KG1 (cell line): ENCODE measurements around the gene EPYC.
A peak's percentile ranks its signal among the peaks of the same experiment; 100 is the strongest.

Experiments
- DNase-seq: peaks from one replicate; lab custom pipeline; 2025; lab: John Stamatoyannopoulos, UW

EPYC gene

DNA sequence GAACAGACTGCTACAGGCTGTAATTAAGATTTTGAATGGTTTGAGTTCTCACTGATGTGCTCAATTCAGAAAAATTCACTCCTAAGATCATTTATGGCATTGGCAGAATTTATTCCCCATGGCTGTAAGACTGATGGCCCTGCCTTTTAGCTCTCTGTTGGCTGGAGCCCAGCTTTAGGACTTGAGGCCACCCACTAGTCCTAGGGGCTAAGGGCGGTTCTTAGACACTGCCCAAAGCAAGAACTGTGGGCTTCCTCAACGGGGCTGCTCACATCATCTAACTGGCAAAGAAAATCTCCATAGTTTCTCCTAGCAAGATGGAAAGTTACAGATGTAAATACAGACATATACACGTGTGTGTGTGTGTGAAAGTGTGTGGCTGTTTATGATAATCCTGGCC lies 46.4 kb downstream of the EPYC start:
- no peak for DNase-seq

DNA sequence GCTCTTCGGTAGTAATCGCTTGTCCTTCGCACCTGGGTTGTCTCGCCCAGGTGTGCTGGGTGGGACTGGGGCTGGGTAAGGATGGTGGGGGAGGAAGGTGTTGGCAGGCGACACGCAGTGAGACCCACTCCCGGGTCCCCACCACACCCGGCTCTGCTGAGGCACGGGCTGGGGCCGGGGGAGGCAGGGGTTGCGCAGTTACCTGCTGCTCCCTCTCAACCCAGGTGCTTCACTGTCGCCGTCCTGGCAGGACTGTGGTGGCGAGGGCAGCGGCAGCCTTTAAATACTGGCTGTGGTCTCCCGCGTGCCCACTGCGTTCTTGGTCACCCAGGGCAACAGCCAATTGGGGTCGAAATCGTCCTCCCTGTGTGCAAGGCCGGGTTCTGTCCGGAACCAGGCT lies 49.9 kb downstream of the EPYC start, which contains the start of gene CCER1:
CCER1 (minus strand) TSS at position 256 of the 400 bp plus-strand sequence. CDS start 434 bp downstream, outside the sequence.
- DNase-seq = no peak

DNA sequence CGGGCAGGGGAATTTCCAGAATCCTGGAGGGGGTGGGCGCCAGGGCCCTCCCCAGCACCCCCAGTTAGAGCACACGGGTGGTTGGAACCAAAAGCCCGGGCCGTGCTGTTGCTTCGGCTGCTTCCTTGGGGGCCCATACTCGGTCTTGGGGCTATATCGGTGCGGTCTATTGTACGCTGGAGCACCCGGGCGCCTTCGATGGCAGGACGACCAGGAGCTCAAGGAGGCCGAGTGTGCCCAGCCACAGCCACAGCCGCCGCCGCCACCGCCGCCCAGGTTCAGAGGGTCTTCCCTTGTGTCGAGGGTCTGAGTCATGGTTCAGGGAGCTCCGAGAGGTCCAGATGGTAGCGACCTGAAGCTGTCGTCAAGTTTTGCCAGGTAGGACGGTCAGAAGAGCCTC lies 50.3 kb downstream of the EPYC start:
- DNase-seq = no peak

DNA sequence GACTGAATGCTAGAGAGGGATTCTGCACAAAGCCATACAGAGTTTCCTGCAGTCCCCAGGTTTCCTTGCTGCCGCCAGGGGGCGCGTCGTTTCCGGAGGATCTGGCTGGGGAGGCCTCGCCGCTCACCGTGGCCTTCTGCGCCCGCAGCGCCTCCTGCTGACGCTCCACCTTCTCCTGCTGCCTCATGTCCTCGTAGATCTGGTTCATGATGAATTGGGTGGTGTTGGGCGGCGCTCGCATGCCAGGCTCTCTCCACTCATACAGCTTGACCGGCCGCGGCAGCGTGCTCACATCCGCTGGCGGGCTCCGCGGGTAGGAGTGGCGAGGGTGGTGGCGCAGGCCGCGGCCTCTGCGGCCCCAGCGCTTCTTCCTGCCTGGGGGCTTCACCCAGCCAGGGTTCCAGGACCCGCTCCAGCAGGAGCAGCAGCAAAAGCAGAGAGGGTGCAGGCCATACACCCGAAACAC lies 50.8 kb downstream of the EPYC start:
- DNase-seq = no peak

DNA sequence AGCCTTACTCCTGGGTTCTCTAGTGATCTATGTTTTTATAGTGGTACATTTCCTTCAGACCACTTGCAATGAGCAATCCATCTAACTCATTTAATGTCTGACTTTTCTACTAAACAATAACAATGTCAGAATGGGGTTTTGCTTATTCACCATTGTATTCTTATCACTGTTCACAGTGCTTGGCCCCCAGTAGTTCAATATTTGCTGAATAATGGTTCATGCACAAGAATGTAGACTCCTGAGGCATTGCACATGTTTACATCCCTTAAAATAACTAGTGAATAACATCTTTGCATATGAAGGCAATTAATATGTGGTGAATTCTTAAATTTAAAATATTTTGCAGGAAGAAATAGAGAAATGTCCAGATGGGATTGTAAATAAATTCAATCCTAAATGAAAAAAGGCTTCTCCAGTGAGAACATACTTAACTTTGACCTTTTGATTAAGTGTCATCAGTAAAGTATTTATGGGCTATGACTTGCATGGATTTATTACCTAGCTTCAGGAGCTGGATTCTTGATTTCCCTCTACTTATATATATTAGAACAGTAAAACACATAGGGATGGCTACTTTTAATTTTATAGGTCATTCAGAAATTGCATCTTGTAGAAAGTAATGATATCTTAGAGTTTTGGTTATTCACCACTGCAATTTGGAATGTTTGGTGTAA lies 53.2 kb downstream of the EPYC start:
- no peak for DNase-seq

DNA sequence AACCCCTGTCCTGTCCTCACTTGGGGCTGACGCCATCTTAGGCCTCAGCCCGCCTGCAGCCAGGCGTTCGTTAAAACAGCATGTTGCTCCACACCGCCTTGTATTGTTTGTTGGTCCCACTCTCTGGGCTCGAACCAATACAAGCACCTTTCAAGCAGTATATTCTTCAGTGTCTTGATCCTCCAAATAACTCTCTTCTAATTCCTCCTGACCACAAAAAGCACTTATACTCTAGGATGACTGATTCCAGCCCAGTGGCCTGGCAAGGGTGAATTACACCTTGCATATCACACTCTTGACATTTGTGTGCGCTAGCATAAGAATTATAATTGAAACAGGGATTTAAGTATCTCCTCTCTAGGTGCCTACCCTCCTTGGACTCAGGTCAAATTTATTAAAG lies 56.9 kb downstream of the EPYC start:
- no peak for DNase-seq

DNA sequence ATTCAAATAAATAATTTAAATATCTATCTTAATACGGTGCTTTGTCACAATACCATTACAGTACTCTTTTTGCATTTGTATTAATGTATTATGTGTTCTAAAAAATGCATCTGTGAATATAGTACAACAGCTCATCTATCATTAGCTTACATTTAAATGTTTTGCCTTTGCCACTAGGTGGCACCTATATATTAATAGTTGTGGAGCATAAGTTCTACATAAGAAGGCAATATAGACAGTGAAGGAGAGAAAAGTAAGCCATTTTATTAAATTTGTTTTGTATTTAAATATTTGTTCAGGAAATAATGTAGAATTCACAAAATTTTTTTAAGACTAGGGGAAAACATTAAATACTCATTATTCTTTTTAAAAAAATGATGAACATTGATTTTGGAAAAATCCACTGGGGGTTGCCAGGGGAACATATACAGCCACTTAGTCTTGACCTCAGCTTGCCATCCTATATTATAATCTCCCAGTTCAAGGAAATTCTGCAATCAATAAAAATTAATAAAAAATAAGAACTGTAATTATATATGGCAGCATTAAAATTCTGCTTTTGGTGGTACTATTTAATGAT lies 59.6 kb downstream of the EPYC start:
- peak; percentile 2 for DNase-seq

DNA sequence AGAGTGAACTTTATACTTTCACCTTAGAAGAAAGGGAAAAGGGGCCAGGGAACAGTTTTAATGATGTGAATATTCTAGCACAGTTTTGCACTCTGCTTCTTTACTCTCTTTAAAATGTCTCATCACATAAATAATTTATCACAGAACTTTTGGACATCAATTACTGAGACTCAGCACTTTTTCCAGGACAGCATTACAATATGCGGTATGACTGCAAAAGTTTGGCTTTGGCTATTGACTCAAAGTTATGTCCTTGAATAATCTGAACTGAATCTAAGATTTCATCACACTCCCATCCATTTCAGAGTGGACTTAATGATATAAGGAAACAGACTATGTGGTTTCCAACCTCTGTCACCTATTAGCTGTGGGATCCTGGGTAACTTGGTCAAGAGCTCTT lies 61.5 kb downstream of the EPYC start:
- no peak for DNase-seq

DNA sequence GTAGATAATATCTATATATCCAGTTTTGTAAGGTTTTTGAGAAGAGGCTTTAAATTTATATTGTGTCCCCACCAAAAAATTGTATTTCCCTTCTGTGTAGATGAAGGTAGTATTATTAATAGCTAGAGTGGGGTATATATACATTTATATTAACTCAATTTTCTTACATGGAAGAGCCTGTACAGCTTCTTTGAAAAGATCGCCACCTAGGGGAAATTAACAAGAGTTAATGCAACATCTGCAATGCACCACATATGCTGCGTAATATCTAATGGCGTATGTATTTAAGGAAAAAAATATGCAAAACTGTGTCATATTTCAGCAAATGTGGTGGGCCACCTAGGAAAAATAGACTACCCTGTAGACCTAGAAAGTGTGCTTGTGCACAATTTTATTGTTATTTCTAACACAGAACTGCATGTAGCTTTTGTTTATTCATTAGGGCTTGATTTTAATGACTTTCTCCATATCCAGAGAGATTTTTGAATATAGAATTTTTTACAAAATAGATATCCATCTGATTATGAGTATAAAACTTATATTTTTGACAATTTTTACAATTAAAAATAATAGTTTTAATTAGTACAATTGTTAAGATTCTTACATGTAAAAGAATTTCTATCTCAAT lies 63.8 kb downstream of the EPYC start:
- peak; percentile 6 for DNase-seq

DNA sequence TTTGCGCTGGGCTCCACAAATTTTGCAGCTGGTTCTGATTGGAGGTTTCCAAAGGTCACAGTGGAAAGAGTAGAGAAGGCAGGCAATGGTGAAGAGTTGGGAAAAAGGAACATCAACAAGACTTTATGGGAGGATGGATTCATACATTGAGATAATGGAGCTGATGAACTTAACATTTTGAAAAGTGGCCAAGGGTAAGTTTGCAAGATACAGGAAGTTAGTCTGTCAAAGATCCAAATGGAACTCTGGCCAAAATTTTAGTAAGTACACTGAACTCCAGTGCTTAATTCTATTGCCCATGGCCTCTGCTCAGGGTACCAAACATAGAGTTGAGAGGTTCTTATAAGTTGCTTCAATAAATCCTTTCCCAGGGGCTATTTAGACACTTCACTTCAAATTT lies 65.4 kb downstream of the EPYC start:
- DNase-seq = no peak

DNA sequence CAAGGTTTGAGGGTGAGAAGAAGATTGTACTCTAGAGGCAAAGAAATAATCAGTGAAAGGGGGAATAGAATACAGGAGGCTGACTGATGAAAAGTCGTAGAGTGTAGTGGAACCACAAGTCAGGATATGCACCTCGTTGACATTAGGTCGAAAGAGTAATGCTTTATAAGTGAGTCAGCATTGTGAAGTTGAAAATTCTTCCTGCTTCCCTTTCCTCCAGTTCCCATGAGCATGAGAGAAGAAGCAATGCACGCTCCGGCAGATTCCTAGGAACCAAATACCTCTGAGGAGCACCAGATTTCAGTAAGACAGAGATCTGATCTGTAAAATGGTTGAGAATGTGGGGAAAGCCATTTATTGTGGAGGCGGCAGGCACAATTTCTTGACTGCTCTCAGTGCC lies 66.3 kb downstream of the EPYC start:
- no peak for DNase-seq

DNA sequence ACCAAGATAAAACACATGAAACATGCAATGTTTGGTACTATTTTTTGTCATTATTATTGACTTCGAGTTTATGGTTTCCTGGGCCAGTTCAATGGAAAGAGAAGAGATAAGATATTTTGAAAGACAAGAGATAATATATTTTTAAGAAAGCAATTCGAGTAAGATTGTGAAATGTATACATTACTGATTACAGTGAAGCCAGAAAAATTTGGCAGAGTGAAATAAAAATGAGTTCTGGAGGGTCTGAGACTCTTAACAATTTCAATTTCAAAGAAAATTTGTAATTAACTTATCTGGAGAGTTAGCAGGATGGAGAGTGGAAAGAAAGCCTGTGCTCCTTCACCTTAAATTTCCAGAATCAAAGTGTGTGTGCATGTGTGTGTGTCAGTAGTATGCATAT lies 67.1 kb downstream of the EPYC start:
- DNase-seq = no peak

DNA sequence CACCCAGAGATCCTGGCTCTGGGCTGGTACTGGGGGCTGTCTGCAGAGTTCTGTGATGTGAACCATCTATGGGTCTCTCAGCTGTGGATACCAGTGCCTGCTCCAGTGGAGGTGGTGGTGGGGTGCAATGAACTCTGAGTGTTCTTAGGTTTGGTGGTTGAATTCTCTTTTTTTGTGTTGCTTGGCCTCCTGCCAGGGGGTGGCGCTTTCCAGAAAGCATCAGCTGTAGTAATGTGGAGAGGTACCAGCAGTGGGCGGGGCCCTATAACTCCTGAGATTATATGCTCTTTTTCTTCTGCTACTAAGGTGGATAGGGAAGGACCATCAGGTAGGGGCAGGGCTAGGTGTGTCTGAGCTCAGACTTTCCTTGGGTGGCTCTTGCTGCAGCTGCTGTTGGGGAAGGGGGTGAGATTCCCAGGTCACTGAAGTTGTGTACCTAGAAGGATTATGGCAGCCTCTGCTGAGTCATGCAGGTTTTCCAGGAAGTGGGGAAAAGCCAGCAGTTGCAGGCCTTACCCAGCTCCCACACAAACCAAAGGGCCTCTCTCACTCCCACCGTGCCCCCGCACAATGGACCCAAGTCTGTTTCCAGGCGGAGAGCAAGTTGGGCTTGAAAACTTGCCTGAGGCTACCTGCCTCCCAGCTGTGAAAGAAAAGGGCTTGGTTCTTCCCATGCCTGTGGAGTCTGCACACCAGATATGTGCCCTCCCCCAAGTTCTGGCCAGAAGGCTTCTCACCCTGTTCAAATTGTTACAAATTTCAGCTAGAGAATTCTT lies 68.4 kb downstream of the EPYC start:
- DNase-seq = no peak

DNA sequence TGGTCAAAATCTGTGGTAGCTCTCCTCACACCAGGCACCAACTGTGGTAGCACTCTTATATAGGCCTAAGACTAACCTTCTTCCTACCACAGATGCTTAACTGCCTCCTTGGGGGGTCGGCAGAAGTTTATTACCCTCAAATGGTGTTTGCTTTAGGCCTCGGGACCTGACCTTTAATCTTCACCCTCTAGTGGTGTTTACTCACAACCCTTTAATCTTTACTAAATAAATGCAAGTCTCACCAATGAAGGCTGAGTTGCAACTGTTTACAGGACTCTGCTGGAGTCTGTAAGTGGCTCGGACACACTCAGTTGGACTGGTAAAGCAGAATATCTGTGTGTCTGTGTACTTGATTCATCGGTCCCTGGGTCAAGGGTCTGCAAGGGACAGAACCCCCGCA lies 79.2 kb downstream of the EPYC start:
- DNase-seq = no peak

DNA sequence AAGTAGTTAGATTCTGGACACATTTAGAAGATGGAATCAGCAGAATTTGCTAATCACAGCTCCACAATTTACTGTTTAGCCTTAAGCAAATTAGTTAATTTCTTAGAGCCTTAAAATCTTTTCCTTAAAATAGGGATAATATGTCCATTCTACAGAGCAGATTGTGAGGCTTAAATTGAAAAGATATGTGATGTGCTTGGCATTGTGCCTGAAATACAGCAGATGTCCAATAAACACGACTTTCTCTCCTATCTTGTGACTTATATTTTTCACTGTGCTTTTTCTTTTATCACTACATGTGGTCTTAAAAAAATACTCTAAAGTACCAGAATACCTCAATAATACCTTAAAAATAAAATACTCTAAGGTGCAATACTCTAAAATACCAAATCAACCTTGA lies 80.4 kb downstream of the EPYC start:
- no peak for DNase-seq

DNA sequence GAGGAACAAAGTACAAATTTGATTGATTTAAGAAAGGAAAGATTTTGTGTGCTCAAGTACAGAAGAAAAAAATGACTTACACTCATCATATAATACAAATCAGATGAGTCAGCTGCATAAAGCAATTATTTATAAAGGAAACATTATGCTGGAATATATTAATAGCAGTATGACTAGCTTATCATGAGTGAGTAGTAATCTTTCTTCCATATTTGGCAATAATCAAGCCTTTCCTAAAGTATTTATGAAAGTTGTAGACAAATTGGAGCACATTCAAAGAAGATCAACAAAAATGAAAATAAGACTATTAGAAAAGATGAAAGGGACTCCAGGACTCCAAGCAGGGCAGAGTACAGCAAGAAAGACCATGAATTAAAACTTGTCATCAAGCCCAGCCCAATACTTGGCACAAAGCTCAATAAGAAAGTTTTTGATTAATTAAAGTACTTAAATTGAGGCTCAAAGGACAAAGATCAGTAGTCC lies 82.6 kb downstream of the EPYC start:
- DNase-seq = no peak

DNA sequence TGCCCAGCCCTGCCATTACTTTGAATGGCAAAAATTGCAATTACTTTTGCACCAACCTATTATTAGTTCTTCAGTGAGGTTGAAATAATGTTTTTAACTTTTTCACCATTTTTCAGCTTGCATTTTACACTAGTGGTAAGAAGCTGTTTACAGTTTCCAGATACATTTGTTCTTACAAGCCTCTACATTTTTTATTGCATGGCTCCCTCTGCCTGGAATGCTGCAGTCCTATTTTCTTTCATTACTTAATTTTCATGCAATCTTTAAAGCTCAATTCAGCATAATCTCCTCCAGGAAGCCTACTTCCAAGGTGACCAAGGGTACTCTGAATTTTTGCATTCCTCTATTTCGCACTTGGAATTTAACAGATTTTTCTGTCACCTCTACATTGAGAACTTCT lies 83.2 kb downstream of the EPYC start:
- DNase-seq = no peak

DNA sequence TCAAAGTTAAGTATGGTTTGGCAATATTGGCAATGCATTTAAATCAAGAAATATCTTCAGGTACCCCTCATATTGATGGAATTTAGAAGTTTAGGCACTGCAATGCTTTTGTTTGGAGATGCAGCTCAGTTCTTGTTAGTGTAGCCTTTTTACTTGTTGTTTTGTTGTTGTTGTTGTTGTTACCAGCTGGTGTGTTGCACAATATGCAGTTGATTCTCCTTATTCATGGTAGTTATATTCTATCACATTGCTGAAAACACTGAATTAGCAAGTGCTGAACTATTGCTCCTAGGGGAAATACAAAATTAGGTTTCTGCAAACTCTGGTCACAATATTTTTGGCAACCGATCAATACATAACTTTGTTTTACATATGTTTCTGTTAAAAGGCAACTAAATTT lies 84.5 kb downstream of the EPYC start:
- DNase-seq = no peak

DNA sequence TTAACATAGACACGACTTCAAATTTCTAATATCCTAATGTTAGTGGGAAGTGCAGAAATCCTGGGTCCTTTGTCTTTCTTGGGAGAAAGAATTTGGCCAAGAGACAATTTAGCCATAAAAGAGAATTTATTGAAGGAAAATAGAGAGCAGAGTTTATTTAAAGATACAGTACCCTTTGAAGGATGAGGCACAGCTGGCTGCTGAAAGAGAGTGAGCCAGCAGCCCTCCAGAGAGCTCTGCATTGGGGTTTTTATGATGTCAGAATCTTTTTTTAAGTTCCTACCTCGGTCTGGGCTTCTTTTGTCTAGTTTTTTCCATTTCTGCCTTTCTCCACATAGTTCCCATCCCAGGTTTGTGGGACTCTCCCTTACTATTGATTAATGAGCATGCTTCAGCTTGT lies 87.3 kb downstream of the EPYC start:
- DNase-seq = no peak

DNA sequence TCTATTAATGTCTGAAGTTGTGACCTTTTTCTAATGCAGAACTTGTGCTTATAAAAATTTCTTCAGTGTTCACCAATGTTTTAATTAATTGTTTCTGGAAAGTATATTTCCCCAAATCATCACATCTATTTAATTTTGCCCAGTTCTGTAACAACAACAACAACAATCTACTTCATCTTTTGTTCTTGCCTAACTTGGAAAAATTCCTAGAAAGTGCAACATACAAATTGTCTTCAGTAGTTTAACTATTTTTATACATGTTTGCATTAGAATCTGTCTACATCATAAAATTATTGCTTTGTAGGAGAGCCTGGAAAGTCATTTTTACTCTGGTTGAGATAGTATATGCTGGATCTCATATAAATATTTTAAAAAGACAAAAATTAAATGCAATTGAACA lies 88.3 kb downstream of the EPYC start:
- no peak for DNase-seq

DNA sequence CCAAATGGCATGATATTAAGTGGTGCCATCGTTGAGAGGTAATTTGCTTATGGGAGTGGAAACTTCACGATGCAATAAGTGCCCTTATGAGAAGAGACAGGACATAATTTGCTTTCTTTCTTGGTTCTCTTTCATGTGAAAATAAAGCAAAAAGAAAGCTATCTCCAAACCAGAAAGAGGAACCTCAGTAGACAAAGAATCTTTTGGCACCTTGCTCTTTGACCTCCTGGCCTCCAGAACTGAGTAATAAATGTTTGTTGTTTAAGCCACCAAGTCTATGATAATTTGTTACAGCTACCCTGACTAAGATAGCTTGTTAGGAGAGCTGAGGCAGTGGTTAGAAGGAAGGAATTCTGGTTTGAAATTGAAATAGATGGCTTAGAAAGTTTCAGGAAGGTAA lies 89.4 kb downstream of the EPYC start:
- DNase-seq = no peak
